HAP-1 (cell line): Measurements from ENCODE around the gene PGR.
"Not testable (repeated sequence)": the region's sequence is repeated elsewhere in the genome, so short reads cannot be mapped to it uniquely, and the experiment has no call there.

ENCODE experiments used
- DNase-seq, 2 experiments: peaks; one replicate each; pipeline ENCODE4 v3.0.0-alpha.2; 2016 to 2020; ENCODE audit warnings: low spot score in 2 of 2
- H3K27me3 ChIP-seq: fragments of 250-450 bp; sonication (Bioruptor Pico); 2 replicates; pipeline ENCODE4 v1.5.1; 2020; ENCODE audit warnings: low read depth, mild to moderate bottlenecking, moderate library complexity
- H3K36me3 ChIP-seq: fragments of 250-450 bp; sonication (Bioruptor Pico); replicated peaks from 2 replicates; pipeline ENCODE4 v1.5.1; 2020; ENCODE audit warnings: mild to moderate bottlenecking
- H3K4me1 ChIP-seq: fragments of 250-450 bp; sonication (Bioruptor Pico); 2 replicates; pipeline ENCODE4 v1.5.1; 2020; ENCODE audit warnings: mild to moderate bottlenecking
- H3K4me3 ChIP-seq: fragments of 250-450 bp; sonication (Bioruptor Pico); 2 replicates; pipeline ENCODE4 v1.5.1; 2020; ENCODE audit warnings: mild to moderate bottlenecking, moderate library complexity
- H3K9me3 ChIP-seq: fragments of 250-450 bp; sonication (Bioruptor Pico); 2 replicates; pipeline ENCODE4 v1.5.1; 2020; ENCODE audit warnings: mild to moderate bottlenecking, moderate library complexity
- in situ Hi-C: fragments of 300-500 bp; cut with MboI; formaldehyde crosslinking; loops from 3 replicates; pipeline ENCODE4 v1.14.3; 2020; ENCODE audit warnings: low sequenced_read_pairs, inconsistent platforms, mixed read lengths

The PGR gene

DNA sequence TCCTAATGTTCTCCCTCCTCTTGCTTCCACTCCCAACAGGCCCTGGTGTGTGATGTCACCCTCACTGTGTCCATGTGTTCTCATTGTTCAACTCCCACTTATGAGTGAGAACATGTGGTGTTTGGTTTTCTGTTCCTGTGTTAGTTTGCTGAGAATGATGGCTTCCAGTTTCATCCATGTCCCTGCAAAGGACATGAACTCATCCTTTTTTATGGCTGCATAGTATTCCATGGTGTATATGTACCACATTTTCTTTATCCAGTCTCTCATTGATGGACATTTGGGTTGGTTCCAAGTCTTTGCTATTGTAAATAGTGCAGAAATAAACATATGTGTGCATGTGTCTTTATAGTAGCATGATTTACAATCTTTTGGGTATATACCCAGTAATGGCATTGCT lies 115.9 kb downstream of the PGR start:
- H3K27me3 ChIP-seq, DNase-seq, H3K36me3 ChIP-seq, H3K4me1 ChIP-seq, H3K9me3 ChIP-seq, H3K4me3 ChIP-seq, in situ Hi-C loops: not testable (repeated sequence)

DNA sequence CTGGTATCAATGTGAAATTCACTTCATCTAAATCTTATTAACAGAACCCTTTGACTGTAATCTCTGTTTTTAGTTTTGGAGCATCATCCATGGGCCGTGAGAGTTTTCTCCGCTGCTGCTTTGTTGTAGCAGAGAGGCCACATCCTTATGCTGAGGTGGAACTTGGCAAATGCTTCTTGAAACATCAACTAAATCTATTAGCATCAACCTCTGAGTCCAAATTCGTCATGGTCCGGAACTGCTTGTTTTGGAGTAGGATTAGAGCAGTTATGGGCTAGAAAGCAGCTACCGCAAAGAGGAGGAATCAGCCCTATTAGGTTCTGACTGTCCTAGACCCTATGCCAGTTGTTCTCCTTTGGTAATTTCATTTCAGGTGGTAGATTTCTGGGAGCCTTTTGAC lies 117.7 kb downstream of the PGR start:
- Histone ChIP-seq H3K4me1 (no peaks in the 10 kb centered on the region), H3K4me3 (no peak overlapping the region), H3K9me3 (no peaks in the 10 kb centered on the region), H3K36me3 (no peaks in the 10 kb centered on the region), H3K27me3 (peaks cover 7% of the 10 kb centered on the region; the same call in 1 of the 2 replicates)
- DNase-seq = no peak
- in situ Hi-C loops = no loop called here

DNA sequence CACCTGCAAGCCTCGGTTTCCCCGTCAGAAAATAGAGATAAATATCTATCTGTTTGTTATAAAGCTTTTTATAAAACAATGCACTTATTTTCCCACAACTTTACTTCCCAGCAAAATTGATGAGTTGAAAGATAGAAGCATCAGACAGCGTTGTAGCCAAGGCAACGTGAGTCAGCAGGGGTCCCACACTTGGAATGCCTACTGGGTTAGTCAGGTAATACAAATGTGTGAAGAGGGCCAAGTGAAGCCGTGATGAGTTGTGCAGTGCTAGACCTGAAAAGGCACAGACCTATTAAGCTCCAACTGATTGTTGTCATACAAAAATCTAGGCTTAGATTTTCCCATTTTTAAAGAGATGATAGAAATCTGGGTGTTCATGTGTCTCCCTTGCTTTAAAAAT lies 118.7 kb downstream of the PGR start:
- no peaks in the 10 kb centered on the region for H3K9me3 ChIP-seq
- no peak for DNase-seq
- peaks cover 7% of the 10 kb centered on the region; the same call in 1 of the 2 replicates for H3K27me3 ChIP-seq
- no peak overlapping the region for H3K4me3 ChIP-seq
- H3K4me1 ChIP-seq = no peaks in the 10 kb centered on the region
- no peaks in the 10 kb centered on the region for H3K36me3 ChIP-seq
- in situ Hi-C loops = no loop called here

DNA sequence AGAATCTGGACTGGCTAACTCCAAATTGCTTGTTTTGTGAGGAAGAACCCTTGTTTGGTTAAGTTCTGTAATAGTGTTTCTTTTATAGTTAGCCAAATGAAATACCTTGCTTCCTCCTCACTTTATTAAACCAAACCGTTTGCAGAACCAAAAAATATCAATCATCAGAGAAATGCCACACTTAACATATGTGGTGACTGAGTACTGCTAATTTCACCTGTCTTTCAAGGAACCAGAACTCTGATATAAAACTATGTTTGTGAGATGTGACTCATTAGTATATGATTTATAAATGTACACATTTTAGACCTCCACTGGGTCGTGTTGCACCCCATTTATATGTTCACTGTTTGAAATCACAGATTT lies 119.9 kb downstream of the PGR start:
- no peaks in the 10 kb centered on the region for H3K4me1 ChIP-seq
- no peak overlapping the region for H3K4me3 ChIP-seq
- in situ Hi-C loops = no loop called here
- H3K9me3 ChIP-seq = no peaks in the 10 kb centered on the region
- H3K27me3 ChIP-seq = peaks cover 7% of the 10 kb centered on the region; the same call in 1 of the 2 replicates
- no peaks in the 10 kb centered on the region for H3K36me3 ChIP-seq
- DNase-seq = no peak

DNA sequence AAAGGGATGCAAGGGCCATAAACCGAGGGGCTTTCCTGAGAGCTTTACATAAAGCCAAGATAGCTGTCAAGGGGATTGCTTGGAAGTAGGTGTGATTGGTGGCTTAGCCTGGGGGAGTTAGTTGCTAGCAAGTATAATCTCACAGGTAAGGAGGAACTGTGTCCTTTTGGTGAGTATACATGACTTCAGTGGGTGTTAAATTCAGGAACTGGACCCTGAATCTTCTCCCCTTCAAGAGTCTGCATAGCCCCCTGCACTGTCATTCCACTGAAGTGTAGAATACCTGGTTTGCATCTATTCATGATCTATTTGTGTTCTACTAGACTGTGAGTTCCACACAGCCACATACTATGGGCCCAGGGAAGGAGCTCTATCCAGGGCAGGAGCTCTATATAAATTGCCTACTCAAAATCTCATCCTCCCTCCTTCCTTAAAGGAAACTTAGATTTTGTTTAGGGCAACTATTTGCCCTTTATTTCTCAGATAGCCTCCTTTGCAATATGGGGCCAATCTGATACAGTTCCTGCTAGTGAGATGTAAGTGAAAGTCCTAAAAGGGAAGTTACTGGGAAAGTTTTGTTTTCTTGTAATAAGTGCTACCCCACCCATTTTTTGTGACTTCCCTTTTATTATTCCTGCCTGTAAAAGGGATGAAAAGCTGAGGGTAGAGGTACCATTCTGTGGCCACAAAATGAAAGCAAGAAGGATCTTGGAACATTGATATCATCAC lies 120.5 kb downstream of the PGR start:
- Histone ChIP-seq H3K4me3 (no peak overlapping the region), H3K27me3 (peaks cover 7% of the 10 kb centered on the region; the same call in 1 of the 2 replicates), H3K9me3 (no peaks in the 10 kb centered on the region), H3K36me3 (no peaks in the 10 kb centered on the region), H3K4me1 (no peaks in the 10 kb centered on the region)
- no peak for DNase-seq
- in situ Hi-C loops = no loop called here

DNA sequence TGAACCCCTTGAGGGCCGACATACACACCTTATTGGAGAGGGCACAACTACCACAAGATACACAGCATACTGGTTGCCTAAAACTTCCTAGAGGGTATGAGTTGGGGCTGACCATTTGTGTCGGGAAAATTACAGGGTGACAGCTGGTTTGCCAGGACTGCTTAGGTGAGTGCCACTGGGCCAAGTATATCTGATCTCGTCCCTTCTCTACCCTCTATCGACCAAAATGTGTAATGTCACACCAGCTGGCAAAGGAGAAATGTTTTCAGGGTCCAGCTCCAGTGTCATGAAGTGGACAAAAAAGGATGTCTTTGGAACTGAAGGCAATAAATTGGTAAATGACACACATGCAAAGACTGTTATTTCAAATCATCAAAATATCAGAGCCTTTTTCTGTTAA lies 126.1 kb downstream of the PGR start:
- in situ Hi-C loops = no loop called here
- no peak overlapping the region for H3K4me3 ChIP-seq
- no peaks in the 10 kb centered on the region for H3K36me3 ChIP-seq
- H3K27me3 ChIP-seq = peaks cover 7% of the 10 kb centered on the region; the same call in 1 of the 2 replicates
- peak in 1 of 2 experiments; percentile 10 for DNase-seq
- no peaks in the 10 kb centered on the region for H3K9me3 ChIP-seq
- no peaks in the 10 kb centered on the region for H3K4me1 ChIP-seq

DNA sequence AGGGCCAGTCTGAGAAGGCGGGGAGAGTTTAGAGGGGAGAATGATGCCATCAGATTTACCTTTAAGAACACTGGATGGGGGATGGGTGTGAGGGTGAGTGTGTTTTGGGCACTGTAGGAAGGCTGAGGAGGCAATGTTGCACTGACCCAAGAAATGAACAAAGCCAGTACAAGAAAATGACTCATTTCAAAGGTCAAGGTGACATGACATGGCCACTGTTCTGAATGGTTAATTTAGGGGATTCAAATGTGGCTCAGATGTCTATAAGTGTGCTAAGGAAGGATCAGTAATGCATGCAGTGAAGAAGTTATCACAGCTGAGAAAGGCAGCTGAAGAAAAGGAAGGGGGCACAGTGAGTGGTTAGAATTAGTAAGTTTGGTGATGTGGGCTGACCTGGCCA lies 129.9 kb downstream of the PGR start:
- DNase-seq = no peak
- Histone ChIP-seq H3K9me3 (no peaks in the 10 kb centered on the region), H3K36me3 (no peaks in the 10 kb centered on the region), H3K27me3 (no peaks in the 10 kb centered on the region), H3K4me1 (no peaks in the 10 kb centered on the region), H3K4me3 (no peak overlapping the region)
- in situ Hi-C loops = no loop called here

DNA sequence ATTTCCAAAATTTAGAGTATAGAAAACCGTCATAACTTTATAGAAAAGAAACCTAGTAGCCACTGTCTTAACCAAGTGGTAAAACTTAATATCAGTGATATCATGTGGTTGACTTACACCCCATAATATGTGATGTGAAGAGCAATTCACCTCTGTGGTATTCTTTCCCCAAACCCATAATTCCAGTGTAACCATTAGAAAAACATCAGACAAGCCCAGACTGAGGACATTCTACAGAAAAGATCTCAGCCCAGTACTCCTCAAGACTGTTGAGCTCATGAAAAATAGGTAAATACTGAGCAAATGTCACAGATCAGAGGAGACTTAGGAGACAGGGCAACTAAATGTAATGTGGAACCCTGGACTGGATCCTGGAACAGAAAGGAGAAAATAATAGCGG lies 134.6 kb downstream of the PGR start:
- no peak overlapping the region for H3K4me3 ChIP-seq
- no peak for DNase-seq
- H3K27me3 ChIP-seq = no peaks in the 10 kb centered on the region
- in situ Hi-C loops = no loop called here
- H3K9me3 ChIP-seq = no peaks in the 10 kb centered on the region
- H3K4me1 ChIP-seq = no peaks in the 10 kb centered on the region
- no peaks in the 10 kb centered on the region for H3K36me3 ChIP-seq

DNA sequence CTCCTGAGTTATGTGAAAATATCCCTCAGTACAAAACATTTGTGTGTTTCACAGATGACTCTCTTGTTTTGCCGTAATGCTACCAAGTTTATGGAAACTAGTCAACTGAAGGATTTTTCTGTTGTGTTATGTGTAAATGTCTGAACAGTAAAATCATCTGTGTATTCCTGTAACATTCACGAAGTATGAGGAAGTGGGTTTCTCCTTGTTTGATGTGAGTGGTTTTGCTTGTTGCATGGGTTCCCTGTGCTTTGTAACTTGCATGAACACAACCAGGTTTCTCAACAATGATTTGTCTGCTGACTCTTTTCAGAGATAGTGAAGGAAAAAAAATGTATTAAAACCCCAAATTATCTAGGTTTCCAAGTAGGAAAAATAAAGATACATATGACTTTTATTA lies 138.1 kb downstream of the PGR start:
- Histone ChIP-seq H3K27me3 (no peaks in the 10 kb centered on the region), H3K4me1 (no peaks in the 10 kb centered on the region), H3K4me3 (no peak overlapping the region), H3K9me3 (no peaks in the 10 kb centered on the region), H3K36me3 (no peaks in the 10 kb centered on the region)
- in situ Hi-C loops = no loop called here
- no peak for DNase-seq

DNA sequence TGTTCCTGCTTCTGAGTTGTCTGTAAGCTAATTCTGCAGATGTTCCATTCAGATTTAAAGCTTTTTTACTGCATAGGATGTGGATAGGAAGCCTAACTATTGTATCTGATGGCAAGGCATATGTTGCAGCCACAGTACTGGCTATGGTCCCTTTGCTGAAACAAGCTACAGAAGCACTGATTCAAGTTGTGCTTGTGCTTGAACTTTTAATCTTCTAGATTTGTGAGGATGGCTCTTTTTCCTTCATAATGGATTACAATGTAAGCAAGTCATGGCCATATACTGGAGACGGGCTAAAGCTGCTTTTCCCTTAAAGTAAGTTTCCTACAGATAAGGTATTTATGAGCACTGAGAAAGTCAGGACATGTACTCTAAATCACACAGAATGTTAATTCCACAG lies 138.7 kb downstream of the PGR start:
- no peaks in the 10 kb centered on the region for H3K9me3 ChIP-seq
- in situ Hi-C loops = no loop called here
- no peaks in the 10 kb centered on the region for H3K36me3 ChIP-seq
- no peaks in the 10 kb centered on the region for H3K27me3 ChIP-seq
- no peak for DNase-seq
- no peak overlapping the region for H3K4me3 ChIP-seq
- no peaks in the 10 kb centered on the region for H3K4me1 ChIP-seq

DNA sequence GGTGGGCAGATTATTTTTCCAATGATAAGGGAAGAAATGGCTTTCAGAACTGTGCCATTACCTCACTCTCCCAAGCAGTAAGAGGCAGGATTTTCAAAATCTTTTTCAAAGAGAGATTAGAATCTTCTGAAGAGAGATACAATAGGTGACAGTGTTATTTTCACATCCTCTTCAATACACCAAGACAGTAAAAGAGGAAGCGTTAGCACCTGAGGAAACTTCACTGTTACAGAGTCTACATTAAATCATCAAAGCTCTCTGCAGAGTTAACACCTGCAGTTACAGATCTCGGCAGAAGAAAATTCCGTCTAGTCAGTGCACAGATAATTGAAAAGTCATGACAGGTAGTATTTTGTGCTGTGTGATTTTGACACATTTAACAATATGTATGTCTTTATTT lies 144.9 kb downstream of the PGR start:
- Histone ChIP-seq H3K36me3 (no peaks in the 10 kb centered on the region), H3K9me3 (no peaks in the 10 kb centered on the region), H3K27me3 (no peaks in the 10 kb centered on the region), H3K4me1 (no peaks in the 10 kb centered on the region), H3K4me3 (no peak overlapping the region)
- in situ Hi-C loops = no loop called here
- DNase-seq = no peak

DNA sequence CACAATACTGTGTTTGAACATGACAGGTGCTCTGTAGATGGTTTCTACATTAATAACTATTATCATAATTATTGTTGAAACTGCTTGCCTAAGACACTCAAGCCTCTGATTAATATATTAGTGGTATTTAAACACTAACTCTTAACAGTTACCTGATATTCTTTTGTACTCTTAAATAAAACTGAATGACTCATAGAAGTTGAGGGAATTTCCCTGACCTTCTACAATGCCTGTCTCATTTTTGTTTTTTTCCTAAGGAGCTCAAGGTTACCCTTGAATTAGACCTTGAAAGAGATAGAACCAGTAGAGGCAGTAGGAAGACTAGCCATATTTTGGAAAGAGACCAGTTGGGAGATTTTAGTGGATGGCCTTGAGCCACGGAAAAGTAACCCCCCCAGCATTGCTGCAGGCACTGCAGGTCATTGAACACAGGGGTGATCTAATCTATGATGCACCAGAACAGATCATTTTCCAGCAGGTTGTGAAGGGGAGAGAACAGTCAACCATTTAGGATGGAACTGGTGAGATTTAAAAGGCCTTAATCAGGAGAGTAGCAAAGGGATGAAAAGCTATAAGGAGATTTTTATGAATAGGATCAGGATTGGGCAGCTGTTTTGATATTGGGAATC lies 148.3 kb downstream of the PGR start:
- in situ Hi-C loops = no loop called here
- Histone ChIP-seq H3K4me3 (no peak overlapping the region), H3K9me3 (no peaks in the 10 kb centered on the region), H3K4me1 (no peaks in the 10 kb centered on the region), H3K27me3 (no peaks in the 10 kb centered on the region), H3K36me3 (no peaks in the 10 kb centered on the region)
- no peak for DNase-seq

DNA sequence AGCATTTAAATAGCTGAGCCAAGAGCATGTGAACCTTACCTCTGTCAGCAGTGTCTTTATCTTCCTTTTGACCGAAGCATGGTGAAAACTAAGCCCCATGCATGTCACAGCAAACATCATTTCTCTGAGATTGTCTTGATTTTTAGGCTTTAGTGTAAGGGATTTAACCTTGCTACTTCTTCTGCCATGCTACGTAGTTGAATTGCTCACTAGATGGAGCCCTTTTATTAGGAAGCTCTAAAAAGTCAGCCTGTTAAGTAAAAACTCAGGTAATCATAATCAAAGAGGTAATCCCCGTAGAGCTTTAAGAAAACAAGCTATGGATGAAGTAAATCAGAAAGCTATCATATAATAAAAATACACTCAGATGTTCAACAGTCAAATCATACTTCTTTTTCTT lies 149.5 kb downstream of the PGR start:
- Histone ChIP-seq H3K9me3 (no peaks in the 10 kb centered on the region), H3K36me3 (no peaks in the 10 kb centered on the region), H3K4me1 (no peaks in the 10 kb centered on the region), H3K27me3 (no peaks in the 10 kb centered on the region), H3K4me3 (no peak overlapping the region)
- in situ Hi-C loops = no loop called here
- DNase-seq = no peak
